Lower leg skin (tissue), 3 donors: ENCODE results near the gene CHERP.

Source experiments
- CTCF ChIP-seq, 3 donors: fragments of 450-650 bp; IDR thresholded peaks; one replicate each; pipeline ENCODE4 v1.5.1; 2016; ENCODE audit warnings: antibody characterized with exemption in 3 of 3, mild to moderate bottlenecking in 3 of 3, moderate library complexity in 2 of 3
- POLR2A ChIP-seq, 2 donors: fragments of 450-650 bp; IDR thresholded peaks; one replicate each; pipeline ENCODE4 v1.6.1; 2016 to 2017; ENCODE audit warnings: antibody characterized with exemption in 2 of 2, mild to moderate bottlenecking in 1 of 2, moderate library complexity in 1 of 2

GRCh38 chr19:16470541-16470910 lies 71.7 kb downstream of the CHERP start:
- no peak for TF ChIP-seq CTCF (IDR thresholded peaks at IDR 0.05)
- no peak for TF ChIP-seq POLR2A (IDR thresholded peaks at IDR 0.05)
